Measurements from ENCODE around the gene HSF2.
A peak's percentile ranks its signal among the peaks of the same experiment; 100 is the strongest.

The HSF2 gene, protein sequence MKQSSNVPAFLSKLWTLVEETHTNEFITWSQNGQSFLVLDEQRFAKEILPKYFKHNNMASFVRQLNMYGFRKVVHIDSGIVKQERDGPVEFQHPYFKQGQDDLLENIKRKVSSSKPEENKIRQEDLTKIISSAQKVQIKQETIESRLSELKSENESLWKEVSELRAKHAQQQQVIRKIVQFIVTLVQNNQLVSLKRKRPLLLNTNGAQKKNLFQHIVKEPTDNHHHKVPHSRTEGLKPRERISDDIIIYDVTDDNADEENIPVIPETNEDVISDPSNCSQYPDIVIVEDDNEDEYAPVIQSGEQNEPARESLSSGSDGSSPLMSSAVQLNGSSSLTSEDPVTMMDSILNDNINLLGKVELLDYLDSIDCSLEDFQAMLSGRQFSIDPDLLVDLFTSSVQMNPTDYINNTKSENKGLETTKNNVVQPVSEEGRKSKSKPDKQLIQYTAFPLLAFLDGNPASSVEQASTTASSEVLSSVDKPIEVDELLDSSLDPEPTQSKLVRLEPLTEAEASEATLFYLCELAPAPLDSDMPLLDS

DNA sequence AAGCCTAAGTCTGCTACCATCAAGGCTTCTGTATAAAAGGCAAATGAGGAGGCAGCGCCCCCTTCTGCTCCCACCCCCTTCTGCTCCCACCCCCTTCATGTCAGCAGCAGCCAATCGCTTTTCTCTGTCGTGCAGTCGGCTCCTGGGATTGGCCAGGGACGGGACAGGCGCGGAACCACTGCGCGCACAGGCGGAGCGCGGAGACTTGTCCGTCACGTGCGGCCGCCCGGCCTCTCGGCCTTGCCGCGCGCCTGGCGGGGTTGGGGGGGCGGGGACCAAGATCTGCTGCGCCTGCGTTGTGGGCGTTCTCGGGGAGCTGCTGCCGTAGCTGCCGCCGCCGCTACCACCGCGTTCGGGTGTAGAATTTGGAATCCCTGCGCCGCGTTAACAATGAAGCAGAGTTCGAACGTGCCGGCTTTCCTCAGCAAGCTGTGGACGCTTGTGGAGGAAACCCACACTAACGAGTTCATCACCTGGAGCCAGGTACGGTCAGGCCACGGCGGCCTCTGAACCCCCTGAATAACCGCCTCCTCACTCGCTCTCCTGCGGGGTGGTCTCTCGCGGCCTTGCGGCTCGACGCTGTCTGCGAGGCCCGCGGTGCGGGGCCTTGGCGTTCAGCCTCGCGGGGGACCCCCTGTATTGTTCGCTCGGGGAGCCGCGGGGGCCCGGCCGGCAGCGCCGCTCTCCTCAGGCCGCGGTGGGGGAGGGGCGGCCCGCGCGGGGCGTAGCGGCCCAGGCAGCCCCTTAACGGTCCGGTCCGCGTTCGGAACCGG lies at the start of gene HSF2:
TSS of gene HSF2 (plus strand) at position 305 of the 773 bp plus-strand sequence. CDS start at position 391, 86 bp downstream.
- peak; percentile 97 for DNase-seq

DNA sequence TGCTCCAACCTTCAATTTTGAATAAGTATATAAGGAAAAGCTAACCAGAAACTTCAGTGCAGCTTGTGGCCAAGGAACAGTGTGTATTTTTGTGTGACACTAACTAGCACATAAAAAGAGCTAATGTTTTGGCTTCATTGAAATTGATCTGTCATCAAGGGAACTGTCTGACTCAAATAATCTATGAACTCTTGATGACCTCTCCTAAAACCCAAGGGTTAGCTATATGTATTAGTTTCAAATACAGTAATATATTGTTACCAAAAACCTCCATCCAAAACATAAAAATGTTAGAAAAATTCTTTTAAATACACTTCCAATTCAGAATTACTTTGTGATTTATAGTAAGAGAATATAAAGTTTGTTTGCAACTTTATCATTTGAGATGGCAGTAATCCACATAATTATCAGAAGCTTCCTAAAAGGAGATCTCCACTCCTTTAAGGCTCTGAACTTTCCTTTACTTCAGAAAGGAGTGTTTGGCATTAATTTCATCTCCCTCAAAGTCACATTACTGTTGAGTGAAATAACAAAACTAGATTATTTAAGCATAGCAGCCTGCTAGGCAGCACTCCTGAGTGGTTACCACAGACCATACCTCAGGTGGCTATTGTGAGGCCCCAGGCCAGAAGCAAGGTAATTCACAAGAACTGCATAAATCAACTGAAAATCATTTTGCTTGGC lies 46.3 kb upstream of the HSF2 start:
- DNase-seq = no peak

DNA sequence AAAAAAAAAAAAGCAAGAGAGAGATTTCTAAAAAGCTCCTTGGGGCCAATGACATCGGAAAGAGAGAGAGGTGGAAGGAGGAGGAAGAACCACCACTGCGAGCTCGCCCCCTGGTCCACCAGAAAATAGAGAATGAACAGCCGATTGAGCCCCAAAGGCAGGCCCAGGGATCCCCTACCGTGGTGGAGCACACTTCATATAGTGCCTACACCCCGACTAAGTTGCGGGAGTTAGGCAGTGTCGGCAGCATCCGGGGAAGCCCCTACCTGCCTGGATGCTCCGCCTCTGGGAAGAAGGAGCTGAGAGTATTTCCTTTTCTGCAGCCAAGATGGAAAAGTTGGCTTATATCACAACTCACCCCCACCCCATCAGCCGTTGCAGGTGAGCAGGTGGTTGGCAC lies 38.6 kb upstream of the HSF2 start:
- no peak for DNase-seq

DNA sequence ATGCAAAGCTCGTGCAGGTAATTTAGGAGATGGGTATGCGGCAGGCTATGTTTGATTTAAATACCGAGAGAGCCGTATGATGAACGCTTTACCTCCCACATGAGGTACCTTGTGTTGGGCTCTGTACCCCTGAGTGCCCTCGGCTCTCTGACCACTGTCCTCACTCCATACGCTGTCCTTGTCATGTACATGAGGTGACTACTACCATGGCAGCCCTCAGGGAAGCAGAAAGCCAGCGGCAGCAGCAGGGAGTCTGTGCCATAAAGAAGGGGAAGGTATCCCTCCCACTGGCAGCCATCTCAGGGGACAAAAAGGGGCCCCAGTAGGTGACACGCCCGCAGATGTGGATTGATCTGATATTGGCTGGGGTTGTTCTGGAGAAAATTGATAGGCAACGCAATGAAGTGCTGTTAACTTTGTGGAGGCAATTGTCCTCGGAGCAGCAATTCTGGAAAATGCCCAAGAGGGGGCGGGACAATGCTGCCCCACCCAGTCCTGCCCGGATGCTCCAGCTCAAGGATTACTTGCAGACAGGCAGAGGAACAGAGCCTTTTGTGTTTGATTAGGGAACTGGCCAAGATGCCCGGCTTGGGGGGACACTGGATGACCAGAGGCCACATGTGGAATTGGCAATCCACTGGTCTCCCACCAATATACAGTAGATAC lies 38.0 kb upstream of the HSF2 start:
- DNase-seq = no peak

DNA sequence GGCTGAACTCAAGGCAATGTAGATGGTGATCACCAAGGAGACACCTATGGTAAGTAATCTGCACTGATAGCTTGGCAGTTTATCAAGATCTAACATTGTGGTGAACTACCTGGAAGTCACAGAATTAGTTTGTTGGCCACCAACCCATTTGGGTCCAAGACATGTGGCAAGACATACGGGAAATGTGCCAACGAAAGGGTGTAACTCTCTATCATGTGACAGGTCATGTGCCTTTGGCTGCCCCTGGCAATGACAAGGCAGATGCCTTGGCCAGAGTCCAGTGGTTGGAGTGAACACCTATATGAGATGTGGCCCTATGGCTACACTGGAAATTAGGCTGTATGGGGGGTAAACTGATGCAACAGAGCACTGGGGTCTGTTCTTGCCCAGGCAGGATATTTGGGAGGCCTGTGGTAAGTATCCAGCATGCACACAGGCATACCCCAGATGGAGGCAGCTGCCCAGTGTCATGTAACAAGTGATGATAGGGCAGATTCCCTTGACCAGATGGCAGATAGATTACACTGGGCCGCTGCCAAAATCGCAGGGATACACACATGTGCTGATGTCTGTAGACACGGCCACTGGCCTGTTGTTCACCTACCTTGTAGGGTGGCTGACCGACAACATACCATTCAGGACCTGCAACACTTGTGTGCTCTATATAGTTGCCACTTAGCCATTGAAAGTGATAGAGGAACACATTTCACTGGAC lies 35.5 kb upstream of the HSF2 start:
- no peak for DNase-seq

DNA sequence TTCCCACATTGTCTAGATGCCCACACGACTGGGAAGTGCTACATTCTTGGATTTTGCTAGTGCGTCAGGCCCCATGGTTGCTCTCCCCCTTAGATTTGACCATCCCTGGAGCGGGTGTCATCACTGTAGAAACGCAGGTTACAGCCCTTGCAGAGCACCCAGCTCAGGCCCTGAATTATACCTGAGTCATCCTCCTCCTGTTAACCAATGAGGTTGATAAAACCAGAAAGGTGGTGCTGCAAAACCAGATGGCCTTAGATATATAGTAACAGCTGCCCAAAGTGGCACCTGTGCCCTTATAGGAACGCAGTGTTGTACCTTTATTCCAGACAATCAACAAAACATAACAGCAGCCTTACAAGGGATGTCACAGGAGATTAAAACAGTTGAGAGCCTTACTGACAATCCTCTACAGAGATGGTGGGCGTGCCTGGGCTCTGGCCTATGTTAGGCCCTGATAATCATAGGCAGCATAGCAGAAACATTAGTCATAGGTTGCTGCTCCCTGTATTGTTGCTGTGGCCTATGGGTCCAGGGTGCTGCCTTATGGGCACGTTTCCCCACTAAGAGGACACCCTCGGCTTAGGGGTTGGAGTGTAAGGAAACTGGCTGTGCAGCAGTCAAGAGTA lies 33.6 kb upstream of the HSF2 start:
- DNase-seq = no peak

DNA sequence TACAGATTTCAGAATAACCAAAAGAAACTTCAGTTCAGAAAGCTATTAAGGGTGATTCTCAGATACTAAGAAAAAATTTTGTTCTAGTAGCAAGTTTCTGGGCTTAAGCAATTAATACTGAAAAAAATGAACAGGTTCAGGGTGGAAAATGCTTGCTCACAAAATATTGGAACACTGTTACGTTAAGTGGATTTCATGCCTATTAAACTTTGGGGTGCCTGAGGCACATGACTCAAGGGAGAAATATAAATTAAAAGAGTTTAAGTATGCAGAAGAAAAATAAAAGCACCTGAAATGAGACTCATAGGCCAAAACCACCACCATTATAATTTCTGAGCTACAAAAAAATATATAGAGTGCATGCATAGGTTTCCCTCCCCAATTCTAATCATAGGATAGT lies 32.3 kb upstream of the HSF2 start:
- no peak for DNase-seq

DNA sequence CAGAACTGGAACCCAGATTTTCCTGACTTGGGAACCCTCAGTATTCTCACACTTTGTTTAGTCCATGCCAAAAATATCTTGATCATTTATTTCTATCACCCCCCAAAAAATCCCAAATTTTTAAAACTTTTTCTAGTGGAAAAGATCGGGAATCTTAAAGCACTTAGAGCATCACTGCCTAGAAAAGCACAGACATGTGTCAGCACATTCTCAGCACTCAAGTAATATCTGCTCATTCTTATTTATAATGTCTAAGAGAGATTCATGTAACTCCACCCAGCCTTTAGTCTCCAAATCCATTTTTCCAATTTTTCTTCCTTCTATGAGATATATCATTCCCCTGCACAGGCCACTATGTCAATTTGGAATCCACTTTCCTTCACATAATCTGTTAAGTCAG lies 29.9 kb upstream of the HSF2 start:
- no peak for DNase-seq

DNA sequence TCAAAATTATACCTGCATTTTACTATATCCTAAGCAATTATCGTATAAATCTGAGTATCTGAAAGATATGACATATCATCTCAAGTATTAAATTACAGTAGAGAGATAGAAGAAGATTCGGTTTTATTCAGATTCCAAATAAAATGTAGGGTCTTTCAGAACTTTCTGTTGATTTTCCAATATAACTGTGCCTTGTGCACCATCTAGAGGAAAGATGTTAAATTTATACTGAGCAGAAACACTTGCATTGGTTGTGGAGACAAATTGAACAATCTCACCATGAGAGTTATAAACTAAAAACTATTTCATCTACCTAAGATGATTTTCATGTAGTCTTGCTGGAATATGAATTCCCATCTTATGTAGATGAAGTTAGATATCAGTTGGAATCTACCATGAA lies 26.8 kb upstream of the HSF2 start:
- DNase-seq = no peak

DNA sequence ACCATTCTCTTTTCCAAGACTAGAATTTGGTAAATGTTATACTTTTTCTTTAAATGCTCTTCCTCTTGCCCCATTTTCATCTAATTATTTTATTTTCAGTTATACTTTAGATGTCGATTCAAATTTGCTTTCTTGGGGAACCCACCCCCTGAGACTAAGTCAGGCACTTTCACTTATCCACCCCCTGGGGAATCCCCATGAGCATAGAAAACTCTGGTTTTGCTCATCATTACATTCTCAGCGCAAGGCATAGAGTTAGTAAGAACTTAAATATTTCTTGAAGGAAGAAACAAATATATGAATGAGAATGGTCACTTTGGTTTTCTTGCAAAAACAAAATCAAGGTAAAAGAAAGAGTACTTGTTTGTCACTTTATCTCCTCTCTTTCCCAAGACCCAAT lies 25.1 kb upstream of the HSF2 start:
- DNase-seq = no peak

DNA sequence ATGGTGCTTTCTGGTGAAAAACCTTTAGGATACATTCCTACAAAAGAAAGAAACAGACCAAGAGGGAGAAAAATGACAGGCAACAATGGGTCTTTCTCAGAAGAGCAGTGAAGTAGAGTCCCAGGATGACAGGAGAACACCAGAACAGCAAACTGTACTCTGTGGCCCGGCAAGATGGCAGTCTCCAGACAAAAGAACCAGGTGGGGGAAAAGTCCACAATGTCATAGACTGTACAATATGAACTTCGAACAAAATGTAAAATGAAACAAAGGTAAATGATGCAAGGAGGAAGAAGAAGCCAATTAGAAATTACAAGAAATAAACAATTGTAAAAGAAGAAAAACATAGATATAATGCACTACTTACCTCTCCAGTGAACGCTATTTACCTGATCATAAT lies 23.2 kb upstream of the HSF2 start:
- DNase-seq = no peak

DNA sequence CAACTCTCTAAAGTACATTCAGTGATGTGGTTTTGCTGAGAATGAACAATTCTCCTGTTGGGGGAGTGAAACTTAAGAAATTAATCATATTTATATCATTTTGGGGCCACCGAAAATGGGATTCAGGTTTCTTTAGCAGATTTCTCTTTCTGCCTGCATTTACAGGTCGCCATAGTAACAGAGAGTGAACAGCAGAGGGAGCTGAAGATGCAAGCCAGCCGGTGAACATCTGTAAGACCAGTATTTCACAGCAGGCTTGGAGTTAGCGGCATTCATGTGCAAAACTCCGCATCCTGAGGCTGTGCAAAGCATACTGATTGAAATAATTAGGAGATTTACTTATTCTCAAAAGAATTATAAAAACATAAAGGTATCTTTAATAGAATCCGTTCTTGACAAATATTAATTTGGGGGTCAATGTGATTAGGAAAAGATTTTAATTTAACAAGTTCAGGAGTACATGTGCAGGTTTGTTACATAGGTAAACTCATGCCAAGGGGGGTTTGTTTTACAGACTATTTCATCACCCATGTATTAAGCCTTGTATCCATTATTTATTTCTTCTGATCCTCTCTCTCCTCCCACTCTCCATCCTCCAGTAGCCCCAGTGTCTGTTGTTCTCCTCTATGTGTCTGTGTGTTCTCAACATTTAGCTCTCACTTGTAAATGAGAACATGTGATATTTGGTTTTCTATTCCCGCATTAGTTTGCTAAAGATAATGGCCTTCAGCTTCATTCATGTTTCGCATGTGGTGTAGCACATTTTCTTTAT lies 17.8 kb upstream of the HSF2 start:
- DNase-seq = peak; percentile 76

DNA sequence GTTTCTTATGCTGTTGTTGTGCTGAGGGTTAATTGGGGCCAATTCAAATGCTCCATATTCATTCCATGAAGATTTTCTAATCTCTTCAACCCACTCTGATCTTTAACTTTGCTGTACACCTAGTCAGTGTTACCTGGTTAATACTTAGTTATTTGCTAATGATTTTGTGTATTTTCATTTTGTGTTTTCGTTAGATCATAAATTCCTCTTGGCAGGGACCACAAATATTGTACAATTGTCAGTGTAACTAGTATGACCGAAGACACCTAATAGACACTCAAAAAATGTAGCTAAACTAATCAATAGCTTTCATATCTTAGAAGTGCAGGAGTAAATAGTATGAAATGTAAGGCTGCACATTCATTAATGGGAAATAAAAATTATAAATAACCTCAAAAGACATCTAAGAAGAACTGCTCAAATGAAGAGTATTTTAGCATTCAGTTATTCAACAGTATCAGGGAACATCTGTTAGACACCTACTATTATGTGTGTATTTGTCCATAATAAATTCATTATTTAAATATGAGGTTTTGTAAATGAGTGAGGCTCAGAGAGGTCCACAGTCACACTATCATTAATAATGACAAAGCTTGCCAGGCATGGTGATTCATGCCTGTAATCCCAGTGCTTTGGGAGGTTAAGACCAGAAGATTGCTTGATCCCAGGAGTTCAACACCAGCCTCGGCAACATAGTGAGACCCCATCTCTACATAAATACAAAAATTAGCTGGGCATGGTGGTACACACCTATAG lies 13.4 kb upstream of the HSF2 start:
- DNase-seq = no peak

DNA sequence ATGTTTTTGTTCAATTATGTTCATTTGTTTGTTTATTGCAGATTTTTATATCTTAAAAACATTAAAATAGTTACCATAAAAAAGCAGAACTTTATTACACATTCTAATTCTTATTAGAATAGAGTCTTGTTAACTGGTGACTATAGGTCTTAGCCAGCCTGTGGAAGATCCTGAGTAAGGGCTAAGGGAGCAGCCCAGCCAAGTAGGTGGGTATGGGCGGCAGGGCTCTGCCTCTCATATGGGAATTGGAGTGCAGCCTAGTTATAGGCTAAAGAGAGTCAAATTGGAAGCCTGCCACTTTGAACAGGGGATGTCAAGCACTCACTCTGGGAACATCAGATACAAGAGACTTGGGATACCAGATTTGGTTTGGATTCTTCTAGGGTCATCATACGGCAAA lies 10.5 kb upstream of the HSF2 start:
- DNase-seq = no peak

DNA sequence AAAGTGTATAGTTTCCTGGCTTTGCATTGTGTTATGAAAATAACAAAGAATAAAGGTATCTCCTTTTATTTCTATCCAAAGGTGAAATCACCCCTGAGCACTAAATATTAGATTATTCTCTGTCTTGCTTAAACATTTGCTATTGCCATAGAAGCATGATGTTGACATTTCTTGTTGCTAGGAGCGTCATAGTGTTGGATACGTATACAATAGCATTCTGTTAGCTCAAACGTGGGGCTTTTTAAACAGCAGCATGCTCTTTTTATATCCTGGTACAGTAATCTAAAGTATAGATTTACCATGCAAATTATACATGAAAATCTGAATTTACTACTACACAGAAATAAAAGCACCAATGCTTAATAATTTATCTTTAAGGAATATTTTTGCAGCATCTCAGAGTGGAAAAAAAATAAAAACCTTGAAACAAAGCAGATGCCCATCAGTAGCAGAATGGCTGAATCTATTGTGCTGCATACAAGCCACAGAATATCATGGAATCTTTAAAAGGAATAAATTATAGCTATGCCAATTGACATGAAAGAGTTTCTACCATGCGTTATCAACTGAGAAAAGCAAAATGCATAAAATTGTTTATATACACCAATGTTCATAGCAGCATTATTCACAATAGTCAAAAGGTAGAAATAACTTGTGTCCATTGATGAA lies 9.6 kb upstream of the HSF2 start:
- no peak for DNase-seq

DNA sequence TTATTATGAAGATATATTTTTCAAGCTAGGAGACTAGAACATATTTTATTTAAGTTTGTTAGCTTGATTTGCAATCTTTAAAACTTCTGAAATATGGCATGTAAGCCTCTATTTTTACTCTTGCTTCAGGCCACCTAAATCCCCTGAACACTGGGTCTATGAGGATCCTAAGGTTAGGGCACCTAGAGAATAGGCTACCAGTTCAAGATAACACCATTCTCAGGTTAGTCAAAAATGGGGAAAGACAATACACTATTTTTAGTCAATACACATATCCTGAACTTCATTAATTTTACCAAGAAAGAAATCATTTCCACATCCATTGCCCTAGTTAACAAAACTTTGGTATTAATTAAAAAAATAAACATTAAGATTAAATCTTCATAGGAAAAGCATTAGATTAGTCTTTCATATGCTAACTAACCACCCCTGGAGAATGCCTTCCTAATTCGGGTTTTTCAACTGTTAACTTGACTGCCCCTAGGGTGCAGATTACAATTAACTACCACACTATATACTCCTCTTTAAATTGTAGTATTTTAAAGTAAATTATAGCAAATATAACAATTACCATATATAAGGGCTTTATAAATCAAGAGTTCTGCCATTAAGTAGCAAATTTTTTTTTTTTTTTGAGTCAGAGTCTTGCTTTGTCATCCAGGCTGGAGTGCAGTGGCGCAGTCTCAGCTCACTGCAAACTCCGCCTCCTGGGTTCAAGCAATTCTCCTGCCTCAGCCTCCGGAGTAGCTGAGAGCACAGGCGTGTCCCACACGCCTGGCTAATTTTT lies 6.7 kb upstream of the HSF2 start:
- DNase-seq = no peak

DNA sequence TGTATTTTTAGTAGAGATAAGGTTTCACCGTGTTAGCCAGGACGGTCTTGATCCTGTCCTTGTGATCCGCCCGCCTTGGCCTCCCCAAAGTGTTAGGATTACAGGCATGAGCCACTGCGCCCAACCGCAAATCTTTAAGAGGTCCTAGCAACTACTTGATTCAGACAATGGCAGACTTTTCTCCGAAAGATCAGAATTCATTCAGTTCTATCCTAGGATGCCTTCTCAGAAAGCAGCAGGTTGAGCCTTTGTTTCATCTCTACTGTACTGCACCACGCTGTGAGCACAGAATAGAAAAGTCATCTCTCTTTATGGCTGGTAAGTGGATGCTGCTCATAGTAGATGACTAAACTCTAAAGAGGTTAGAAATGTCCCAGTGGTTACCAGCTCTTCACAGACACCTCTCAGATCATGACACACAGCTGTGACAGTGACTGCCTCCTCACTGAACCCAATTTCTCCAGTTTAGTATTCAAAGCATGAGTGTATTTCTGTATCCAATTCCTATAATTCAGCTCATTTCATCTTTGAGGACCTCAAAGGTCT lies 6.0 kb upstream of the HSF2 start:
- no peak for DNase-seq

DNA sequence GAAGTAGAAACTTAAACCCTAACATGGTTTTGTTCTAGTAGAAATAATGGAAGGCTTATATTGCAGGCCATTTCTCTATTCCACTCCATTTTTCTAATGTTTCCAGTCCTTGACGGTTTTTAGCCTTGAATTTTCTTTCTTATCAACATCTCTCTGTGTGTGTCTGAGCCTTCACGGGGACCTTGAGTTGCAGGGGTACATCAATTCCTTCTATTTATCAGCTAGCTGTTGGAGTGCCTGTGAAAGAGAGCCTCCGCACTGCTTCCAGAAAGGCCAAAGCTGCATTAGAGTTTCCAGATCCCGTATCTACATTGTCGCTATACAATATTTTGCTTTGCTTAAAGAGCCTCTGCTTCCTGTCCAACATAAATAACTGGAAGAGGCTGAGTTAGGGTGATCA lies 5.4 kb upstream of the HSF2 start:
- DNase-seq = no peak

DNA sequence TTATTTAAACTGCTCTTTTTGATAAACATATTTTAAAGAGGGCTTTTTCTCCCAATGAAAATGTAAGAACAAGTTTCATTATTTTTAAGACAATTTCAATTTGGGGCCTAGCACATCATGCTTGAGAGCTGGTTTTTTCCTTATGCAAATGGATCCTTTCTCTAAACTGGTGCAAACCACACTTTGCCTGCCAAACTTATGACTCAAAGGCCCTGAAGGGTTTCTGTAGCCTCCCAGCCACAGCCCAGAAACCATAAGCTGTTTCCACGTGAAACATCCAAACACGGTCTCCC lies 451 bp upstream of the HSF2 start:
- no peak for DNase-seq

All from CD4-positive, alpha-beta T cell treated with Interleukin-21 for 1 hour (primary cell).